Osteocyte (in vitro differentiated cells): ENCODE measurements around the gene ZMIZ2. TPM values are rescaled to one million over a fixed set of nuclear protein-coding genes. Genes with fewer than 3 reads are reported as not detected.

Source experiments
- DNase-seq: peaks from one replicate; pipeline ENCODE4 v3.0.0; 2021; ENCODE audit warnings: mixed read lengths; ENCODE audit not compliant: unreplicated experiment; ENCODE audit errors: extremely low spot score
- H3K27ac Mint-ChIP-seq: one replicate; pipeline ENCODE4 v1.8.0; 2021; ENCODE audit warnings: mild to moderate bottlenecking, mixed read lengths; ENCODE audit not compliant: unreplicated experiment
- H3K27me3 Mint-ChIP-seq: one replicate; pipeline ENCODE4 v1.8.0; 2021; ENCODE audit warnings: mixed read lengths; ENCODE audit not compliant: unreplicated experiment
- H3K36me3 Mint-ChIP-seq: one replicate; pipeline ENCODE4 v1.8.0; 2021; ENCODE audit warnings: mixed read lengths; ENCODE audit not compliant: unreplicated experiment
- H3K4me1 Mint-ChIP-seq: one replicate; pipeline ENCODE4 v1.8.0; 2021; ENCODE audit warnings: mixed read lengths; ENCODE audit not compliant: unreplicated experiment
- H3K4me3 Mint-ChIP-seq: one replicate; pipeline ENCODE4 v1.8.0; 2021; ENCODE audit warnings: mild to moderate bottlenecking, moderate library complexity, mixed read lengths; ENCODE audit not compliant: unreplicated experiment
- H3K9me3 Mint-ChIP-seq: one replicate; pipeline ENCODE4 v1.8.0; 2021; ENCODE audit warnings: mixed read lengths; ENCODE audit not compliant: unreplicated experiment
- CTCF ChIP-seq: fragments of 200-600 bp; sonication (generic); IDR thresholded peaks from 2 replicates; pipeline ENCODE4 v1.5.0; 2021; ENCODE audit warnings: antibody characterized with exemption, mild to moderate bottlenecking, moderate library complexity
- total RNA-seq: library from RNA; stranded (reverse); gene quantifications from 2 replicates; pipeline ENCODE4 v1.2.1, GENCODE V29; 2021

ZMIZ2 gene
- total RNA-seq, 1 donor from 2014 or later, result 96.4 TPM

- TF ChIP-seq CTCF, result no peak
- H3K27me3 Mint-ChIP-seq, result no peaks in the 10 kb centered on the region
These were observed 62.4 kb downstream of the ZMIZ2 start for GRCh38 chr7:44811093-44811492.

GRCh38 chr7:44811571-44811970 lies 62.9 kb downstream of the ZMIZ2 start:
- no peak overlapping the region for H3K27ac Mint-ChIP-seq
- no peaks in the 10 kb centered on the region for H3K36me3 Mint-ChIP-seq
- no peaks in the 10 kb centered on the region for H3K4me1 Mint-ChIP-seq
- no peaks in the 10 kb centered on the region for H3K27me3 Mint-ChIP-seq
- TF ChIP-seq CTCF, result no peak
- DNase-seq, result no peak
- H3K4me3 Mint-ChIP-seq, result no peak overlapping the region
- H3K9me3 Mint-ChIP-seq, result no peaks in the 10 kb centered on the region

More at GRCh38 chr7:44811093-44811492, 62.4 kb downstream of the ZMIZ2 start:
- Mint-ChIP-seq H3K27ac (no peak overlapping the region), H3K9me3 (no peaks in the 10 kb centered on the region), H3K4me3 (no peak overlapping the region), H3K4me1 (no peaks in the 10 kb centered on the region), H3K36me3 (no peaks in the 10 kb centered on the region)
- no peak for DNase-seq

GRCh38 chr7:44814919-44815318 lies 66.3 kb downstream of the ZMIZ2 start:
- Mint-ChIP-seq H3K4me1 (no peaks in the 10 kb centered on the region), H3K27me3 (no peaks in the 10 kb centered on the region), H3K4me3 (no peak overlapping the region), H3K36me3 (no peaks in the 10 kb centered on the region), H3K27ac (no peak overlapping the region), H3K9me3 (no peaks in the 10 kb centered on the region)
- DNase-seq, result no peak
- no peak for TF ChIP-seq CTCF

- TF ChIP-seq CTCF, result no peak
- H3K36me3 Mint-ChIP-seq, result no peaks in the 10 kb centered on the region
- no peaks in the 10 kb centered on the region for H3K9me3 Mint-ChIP-seq
- no peak overlapping the region for H3K27ac Mint-ChIP-seq
- DNase-seq, result no peak
- no peaks in the 10 kb centered on the region for H3K27me3 Mint-ChIP-seq
- no peak overlapping the region for H3K4me3 Mint-ChIP-seq
- H3K4me1 Mint-ChIP-seq, result peaks cover 11% of the 10 kb centered on the region
These were observed 70.6 kb downstream of the ZMIZ2 start for GRCh38 chr7:44819292-44819691.

Other genes with a start within 250 kb of the ZMIZ2 start
- gene NPC1L1, start 207.5 kb upstream of the ZMIZ2 start, total RNA-seq, result not detected in 2 replicates
- gene DDX56, start 174.9 kb upstream of the ZMIZ2 start, total RNA-seq, result 67.0 and 69.0 TPM in 2 replicates
- gene TMED4, start 166.6 kb upstream of the ZMIZ2 start, total RNA-seq, result 88.6 and 89.6 TPM in 2 replicates
- 68.0 and 69.3 TPM in 2 replicates for gene OGDH, start 142.2 kb upstream of the ZMIZ2 start, total RNA-seq
- 1,265 and 1,344 TPM in 2 replicates for gene PPIA, start 47.8 kb downstream of the ZMIZ2 start, total RNA-seq
- 165 and 169 TPM in 2 replicates for gene H2AZ2, start 99.2 kb downstream of the ZMIZ2 start, total RNA-seq
- gene PURB, start 136.7 kb downstream of the ZMIZ2 start, total RNA-seq, result 20.0 and 20.7 TPM in 2 replicates
- 0.05 TPM in 1 of 2 replicates, not detected in the other for gene MYO1G, start 230.2 kb downstream of the ZMIZ2 start, total RNA-seq